Measurements from ENCODE around the gene PPIB. TPM values are rescaled to one million over a fixed set of nuclear protein-coding genes. Genes with fewer than 3 reads are reported as not detected.

PPIB gene
- total RNA-seq, 4 donors from 2014 or later = 168 to 290 (median 214) TPM

GRCh38 chr15:64141798-64142512 lies 20.9 kb downstream of the PPIB start:
- no peak overlapping the region for H3K27ac ChIP-seq
- 83 to 85% methylated on average over 8 of the region's 8 CpGs for WGBS, 2 donors
- peaks cover 0 to 16% (median 0%) of the 10 kb centered on the region in 4 donors for H3K4me1 ChIP-seq
- no peak for TF ChIP-seq POLR2A (IDR thresholded peaks at IDR 0.05)
- TF ChIP-seq EP300 (IDR thresholded peaks at IDR 0.05) = no peak
- TF ChIP-seq CTCF (IDR thresholded peaks at IDR 0.05) = no peak
- H3K27me3 ChIP-seq = no peaks in the 10 kb centered on the region
- H3K4me3 ChIP-seq = no peak overlapping the region
- no peaks in the 10 kb centered on the region for H3K9me3 ChIP-seq
- no peak for DNase-seq (ENCODE audit: low spot score in 2 of 2)
- H3K36me3 ChIP-seq = peaks cover 4 to 71% (median 12%) of the 10 kb centered on the region in 3 donors

GRCh38 chr15:64138331-64138941 lies 24.4 kb downstream of the PPIB start:
- no peak overlapping the region for H3K4me3 ChIP-seq
- H3K9me3 ChIP-seq = no peaks in the 10 kb centered on the region
- no peak for DNase-seq (ENCODE audit: low spot score in 2 of 2)
- no peak for TF ChIP-seq CTCF (IDR thresholded peaks at IDR 0.05)
- TF ChIP-seq POLR2A (IDR thresholded peaks at IDR 0.05) = no peak
- no peak for TF ChIP-seq EP300 (IDR thresholded peaks at IDR 0.05)
- peaks cover 0 to 26% (median 0%) of the 10 kb centered on the region in 4 donors for H3K4me1 ChIP-seq
- no peak overlapping the region for H3K27ac ChIP-seq
- peaks cover 14 to 79% (median 26%) of the 10 kb centered on the region in 3 donors for H3K36me3 ChIP-seq
- WGBS, 2 donors = 77 to 94% methylated on average over 2 to 4 of the region's 4 CpGs
- no peaks in the 10 kb centered on the region for H3K27me3 ChIP-seq

GRCh38 chr15:64137226-64137833 lies 25.5 kb downstream of the PPIB start:
- WGBS, 2 donors = 66 to 70% methylated on average over 7 to 8 of the region's 8 CpGs
- no peaks in the 10 kb centered on the region for H3K27me3 ChIP-seq
- no peak overlapping the region for H3K4me3 ChIP-seq
- TF ChIP-seq CTCF (IDR thresholded peaks at IDR 0.05) (no peak), EP300 (IDR thresholded peaks at IDR 0.05) (no peak), POLR2A (IDR thresholded peaks at IDR 0.05) (no peak)
- H3K36me3 ChIP-seq = peaks cover 14 to 79% (median 30%) of the 10 kb centered on the region in 3 donors
- H3K9me3 ChIP-seq = no peaks in the 10 kb centered on the region
- no peak overlapping the region for H3K27ac ChIP-seq
- DNase-seq (ENCODE audit: low spot score in 2 of 2) = no peak
- H3K4me1 ChIP-seq = peaks cover 0 to 28% (median 0%) of the 10 kb centered on the region in 4 donors

- WGBS, 2 donors = 84 to 93% methylated on average over 7 of the region's 7 CpGs
- no peak for TF ChIP-seq EP300 (IDR thresholded peaks at IDR 0.05)
- TF ChIP-seq CTCF (IDR thresholded peaks at IDR 0.05) = no peak
- TF ChIP-seq POLR2A (IDR thresholded peaks at IDR 0.05) = no peak
- H3K36me3 ChIP-seq = peaks cover 16 to 79% (median 40%) of the 10 kb centered on the region in 3 donors
Measured at GRCh38 chr15:64136347-64136746, 26.5 kb downstream of the PPIB start.

More at GRCh38 chr15:64136347-64136746, 26.5 kb downstream of the PPIB start:
- Histone ChIP-seq H3K27me3 (no peaks in the 10 kb centered on the region), H3K9me3 (no peaks in the 10 kb centered on the region), H3K4me3 (no peak overlapping the region), H3K4me1 (peaks cover 0 to 25% (median 0%) of the 10 kb centered on the region in 4 donors), H3K27ac (no peak overlapping the region)
- no peak for DNase-seq (ENCODE audit: low spot score in 2 of 2)
